HG03097 (cell line): Measurements from ENCODE around the gene PRR11.
"Not testable (repeated sequence)": the region's sequence is repeated elsewhere in the genome, so short reads cannot be mapped to it uniquely, and the experiment has no call there.

ENCODE experiments used
- ATAC-seq: cut with Tn5 transposase; IDR thresholded peaks from one replicate; pipeline ENCODE4 v1.9.1; 2021; ENCODE audit not compliant: unreplicated experiment, low FRiP score

The PRR11 gene

GRCh38 chr17:59202320-59202719, 46.8 kb downstream of the PRR11 start:
- no peak for ATAC-seq

- ATAC-seq: no peak
These were observed 63.8 kb downstream of the PRR11 start for GRCh38 chr17:59219370-59219769.

- no peak for ATAC-seq
These were observed 64.4 kb downstream of the PRR11 start for GRCh38 chr17:59219992-59220327.

- peak; percentile 96 for ATAC-seq
These were observed 65.0 kb downstream of the PRR11 start, which contains the start of gene GDPD1 for GRCh38 chr17:59220328-59221158. Gene GDPD1, plus strand, starts transcription at chr17:59220511. Its CDS starts 99 bp downstream, at chr17:59220610.

- no peak for ATAC-seq
These were observed 65.8 kb downstream of the PRR11 start for GRCh38 chr17:59221159-59221847.

GRCh38 chr17:59223813-59224212, 68.3 kb downstream of the PRR11 start:
- no peak for ATAC-seq

GRCh38 chr17:59228588-59228987, 73.0 kb downstream of the PRR11 start:
- not testable (repeated sequence) for ATAC-seq

GRCh38 chr17:59230764-59231163, 75.2 kb downstream of the PRR11 start:
- no peak for ATAC-seq

- ATAC-seq: no peak
These were observed 79.1 kb downstream of the PRR11 start for GRCh38 chr17:59234631-59235030.

GRCh38 chr17:59238906-59239305, 83.4 kb downstream of the PRR11 start:
- no peak for ATAC-seq

- ATAC-seq: no peak
These were observed 88.5 kb downstream of the PRR11 start for GRCh38 chr17:59244081-59244480.
